PC-9 (cell line): ENCODE measurements around the gene PGA4.
"Not testable (repeated sequence)": the region's sequence is repeated elsewhere in the genome, so short reads cannot be mapped to it uniquely, and the experiment has no call there.

Experiments used
- CTCF ChIP-seq: fragments of 200-600 bp; sonication (generic); conservative IDR thresholded peaks from 2 replicates; pipeline ENCODE4 v1.6.1; 2017; ENCODE audit warnings: mixed run types, antibody characterized with exemption, mild to moderate bottlenecking, moderate library complexity
- EZH2 ChIP-seq: fragments of 200-600 bp; sonication (generic); IDR thresholded peaks from 2 replicates; pipeline ENCODE4 v1.8.0; 2017; ENCODE audit warnings: antibody characterized with exemption, low read depth

DNA sequence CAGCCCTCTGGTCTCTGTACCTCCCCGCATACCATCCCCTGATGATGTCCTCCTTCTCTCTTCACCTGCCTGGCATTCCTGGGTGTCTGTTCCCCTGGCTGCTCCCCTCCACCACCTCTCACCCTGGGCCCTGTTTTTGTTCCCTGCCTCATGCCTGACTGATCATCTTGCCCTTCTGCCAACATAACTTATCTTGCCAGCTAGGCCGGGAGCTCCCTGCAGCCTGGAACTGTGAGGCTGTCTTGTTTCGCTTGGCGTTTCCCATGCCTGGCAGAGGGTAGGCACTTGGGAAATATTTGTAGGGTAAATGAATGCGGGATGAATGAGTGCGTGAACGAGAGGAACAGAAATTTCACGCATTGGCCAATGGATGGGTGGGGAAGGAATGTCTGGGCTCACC lies 27.1 kb downstream of the PGA4 start:
- TF ChIP-seq CTCF, EZH2: not testable (repeated sequence)
